Gastrocnemius medialis (tissue), 4 donors: ENCODE results near the gene TRIM45. TPM values are rescaled to one million over a fixed set of nuclear protein-coding genes. Genes with fewer than 3 reads are reported as not detected.
"Not testable (repeated sequence)": the region's sequence is repeated elsewhere in the genome, so short reads cannot be mapped to it uniquely, and the experiment has no call there.

Source experiments
- ATAC-seq, 2 donors: fragments of 150-250 bp; one replicate each; pipeline ENCODE4 v1.9.1; 2016
- DNase-seq, 2 donors: peaks; one replicate each; pipeline ENCODE4 v3.0.0-alpha.2; 2019
- H3K27ac ChIP-seq, 4 donors: fragments of 200-600 bp; sonication (generic); 1 replicate in 1 of 4; 2 replicates in 3 of 4; pipeline ENCODE4 v1.5.1; 2016 to 2018; ENCODE audit warnings: mild to moderate bottlenecking in 2 of 4, moderate library complexity in 1 of 4
- H3K27me3 ChIP-seq, 3 donors: fragments of 200-600 bp; sonication (generic) in 2 of 3; 1 replicate in 1 of 3; 2 replicates in 2 of 3; pipeline versions ENCODE4 v1.5.1 to v1.6.0; 2016 to 2019; ENCODE audit warnings: mild to moderate bottlenecking in 1 of 3, moderate library complexity in 1 of 3
- H3K36me3 ChIP-seq, 2 donors: fragments of 200-600 bp; sonication (generic) in 1 of 2; one replicate each; pipeline ENCODE4 v1.5.1; 2017 to 2018
- H3K4me1 ChIP-seq, 2 donors: fragments of 200-600 bp; sonication (generic) in 1 of 2; one replicate each; pipeline ENCODE4 v1.5.1; 2016 to 2017; ENCODE audit warnings: mild to moderate bottlenecking in 2 of 2
- H3K4me3 ChIP-seq, 4 donors: fragments of 200-600 bp; sonication (generic) in 3 of 4; 1 replicate in 1 of 4; 2 replicates in 3 of 4; pipeline ENCODE4 v1.5.1; 2016 to 2019; ENCODE audit warnings: mild to moderate bottlenecking in 2 of 4
- H3K9me3 ChIP-seq, 3 donors: fragments of 200-600 bp; sonication (generic) in 2 of 3; 1 replicate in 1 of 3; 2 replicates in 2 of 3; pipeline ENCODE4 v1.5.1; 2016 to 2019
- POLR2A ChIP-seq, 2 donors: fragments of 450-650 bp; IDR thresholded peaks; one replicate each; pipeline ENCODE4 v1.6.1; 2017; ENCODE audit warnings: antibody characterized with exemption in 2 of 2, mild to moderate bottlenecking in 2 of 2, moderate library complexity in 2 of 2
- in situ Hi-C, 4 donors: fragments of 200-750 bp; cut with MboI; loops; one replicate each; pipeline versions ENCODE4 v1.15.0 to v1.8.0; 2017; ENCODE audit warnings: low sequenced_read_pairs in 4 of 4
- intact Hi-C: fragments of 100-400 bp; cut with DNase I; formaldehyde crosslinking; loops from one replicate; pipeline ENCODE4 v1.15.1; 2023; ENCODE audit warnings: low total_unique reads
- total RNA-seq, 4 donors: library from RNA; depleted of rRNA; stranded (reverse); fragments of >200 nt; gene quantifications; one replicate each; pipeline versions ENCODE4 v1.1.0 to v1.2.3, GENCODE V29; 2016
- TF ChIP-seq, protein P1 (sequence below), 5 experiments: fragments of 450-650 bp in 3 of 5; fragments of 200-600 bp in 2 of 5; sonication (generic) in 2 of 5; IDR thresholded peaks in 4 of 5; conservative IDR thresholded peaks in 1 of 5; 1 replicate in 4 of 5; 2 replicates in 1 of 5; pipeline ENCODE4 v1.5.1; 2016 to 2019; ENCODE audit warnings: antibody characterized with exemption in 5 of 5, mild to moderate bottlenecking in 3 of 5, moderate library complexity in 3 of 5

TRIM45 gene
- total RNA-seq, 4 donors from 2014 or later: 2.4 to 9.4 (median 5.2) TPM

DNA sequence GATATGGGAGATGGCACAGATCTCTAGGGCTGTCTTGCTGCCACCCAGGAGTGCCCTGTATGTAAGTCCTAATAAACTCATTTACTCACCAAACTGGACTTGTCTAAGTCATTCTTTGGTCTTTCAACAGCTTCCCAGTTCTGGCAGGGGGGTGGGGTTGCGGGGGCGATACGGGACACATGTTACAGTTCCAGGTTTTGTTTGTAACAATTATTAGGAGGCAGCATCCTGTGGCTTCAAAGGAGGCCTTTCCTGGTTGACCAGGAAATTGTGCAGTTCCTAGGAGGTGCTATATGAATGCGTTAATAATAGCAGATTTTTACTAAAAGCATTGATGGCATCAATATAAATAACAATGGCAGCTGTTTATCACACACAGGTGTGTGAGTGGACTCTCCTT is 42.7 kb upstream of the TRIM45 start:
- TF ChIP-seq, protein P1, sequence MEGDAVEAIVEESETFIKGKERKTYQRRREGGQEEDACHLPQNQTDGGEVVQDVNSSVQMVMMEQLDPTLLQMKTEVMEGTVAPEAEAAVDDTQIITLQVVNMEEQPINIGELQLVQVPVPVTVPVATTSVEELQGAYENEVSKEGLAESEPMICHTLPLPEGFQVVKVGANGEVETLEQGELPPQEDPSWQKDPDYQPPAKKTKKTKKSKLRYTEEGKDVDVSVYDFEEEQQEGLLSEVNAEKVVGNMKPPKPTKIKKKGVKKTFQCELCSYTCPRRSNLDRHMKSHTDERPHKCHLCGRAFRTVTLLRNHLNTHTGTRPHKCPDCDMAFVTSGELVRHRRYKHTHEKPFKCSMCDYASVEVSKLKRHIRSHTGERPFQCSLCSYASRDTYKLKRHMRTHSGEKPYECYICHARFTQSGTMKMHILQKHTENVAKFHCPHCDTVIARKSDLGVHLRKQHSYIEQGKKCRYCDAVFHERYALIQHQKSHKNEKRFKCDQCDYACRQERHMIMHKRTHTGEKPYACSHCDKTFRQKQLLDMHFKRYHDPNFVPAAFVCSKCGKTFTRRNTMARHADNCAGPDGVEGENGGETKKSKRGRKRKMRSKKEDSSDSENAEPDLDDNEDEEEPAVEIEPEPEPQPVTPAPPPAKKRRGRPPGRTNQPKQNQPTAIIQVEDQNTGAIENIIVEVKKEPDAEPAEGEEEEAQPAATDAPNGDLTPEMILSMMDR (IDR thresholded peaks at IDR 0.05 in 4 of 5, conservative IDR thresholded peaks at IDR 0.05 in 1 of 5): no peak
- no peak for TF ChIP-seq POLR2A (IDR thresholded peaks at IDR 0.05)
- H3K4me1 ChIP-seq: no peaks in the 10 kb centered on the region
- intact Hi-C loops (no loop called here), in situ Hi-C loops (no loop called here)
- H3K36me3 ChIP-seq: no peaks in the 10 kb centered on the region
- ATAC-seq (no peak), DNase-seq (no peak)
- no peaks in the 10 kb centered on the region for H3K27me3 ChIP-seq
- no peak overlapping the region for H3K27ac ChIP-seq
- no peaks in the 10 kb centered on the region for H3K9me3 ChIP-seq
- no peak overlapping the region for H3K4me3 ChIP-seq

DNA sequence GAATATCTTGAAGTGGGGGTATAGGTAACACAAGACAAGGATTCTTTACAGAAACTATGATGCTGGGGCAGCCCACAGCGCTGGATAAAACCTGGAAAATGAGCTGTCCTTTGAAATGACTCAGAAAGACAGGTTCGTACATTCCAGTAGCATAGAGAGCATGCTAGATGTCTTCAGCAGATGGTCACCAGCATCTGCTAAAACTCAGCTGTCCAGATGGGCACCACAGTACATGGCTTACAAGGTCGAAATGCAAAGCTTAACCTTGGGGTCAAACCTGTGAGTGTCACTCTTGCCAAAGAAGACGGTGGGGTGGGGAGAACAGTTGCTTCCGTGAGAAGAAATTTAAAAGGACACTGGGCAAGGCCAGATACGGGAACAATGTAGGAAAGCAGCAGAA is 41.3 kb upstream of the TRIM45 start:
- no peaks in the 10 kb centered on the region for H3K9me3 ChIP-seq
- intact Hi-C loops: no loop called here
- H3K4me3 ChIP-seq: no peak overlapping the region
- ATAC-seq (no peak), DNase-seq (no peak)
- H3K4me1 ChIP-seq: no peaks in the 10 kb centered on the region
- in situ Hi-C loops: no loop called here
- no peak overlapping the region for H3K27ac ChIP-seq
- H3K36me3 ChIP-seq: no peaks in the 10 kb centered on the region
- no peak for TF ChIP-seq POLR2A (IDR thresholded peaks at IDR 0.05)
- TF ChIP-seq, protein P1 (IDR thresholded peaks at IDR 0.05 in 4 of 5, conservative IDR thresholded peaks at IDR 0.05 in 1 of 5): no peak
- H3K27me3 ChIP-seq: no peaks in the 10 kb centered on the region

DNA sequence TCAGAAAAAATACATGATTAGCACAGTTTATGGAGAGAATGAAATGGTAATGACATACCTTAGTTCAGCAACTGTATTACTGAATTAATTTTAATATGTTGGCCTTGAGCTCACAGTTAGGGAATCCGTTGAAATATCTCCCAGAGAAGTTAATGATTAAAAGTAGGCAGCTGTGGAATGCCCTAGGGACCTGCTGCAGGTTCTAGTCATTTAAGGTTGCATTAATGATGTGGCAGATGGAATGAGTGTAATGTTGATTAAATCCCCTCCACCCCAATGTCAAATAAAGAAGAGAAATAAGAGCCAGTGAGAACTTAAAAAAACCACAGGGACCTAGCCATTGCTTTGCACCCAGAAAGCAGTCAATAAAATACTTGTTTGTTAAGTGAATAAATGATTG is 40.3 kb upstream of the TRIM45 start:
- intact Hi-C loops: no loop called here
- Histone ChIP-seq H3K27ac (no peak overlapping the region), H3K4me3 (no peak overlapping the region), H3K27me3 (no peaks in the 10 kb centered on the region), H3K9me3 (no peaks in the 10 kb centered on the region), H3K4me1 (no peaks in the 10 kb centered on the region), H3K36me3 (no peaks in the 10 kb centered on the region)
- in situ Hi-C loops: no loop called here
- ATAC-seq: no peak
- DNase-seq: no peak
- TF ChIP-seq POLR2A (IDR thresholded peaks at IDR 0.05): no peak
- TF ChIP-seq, protein P1 (IDR thresholded peaks at IDR 0.05 in 4 of 5, conservative IDR thresholded peaks at IDR 0.05 in 1 of 5): no peak

DNA sequence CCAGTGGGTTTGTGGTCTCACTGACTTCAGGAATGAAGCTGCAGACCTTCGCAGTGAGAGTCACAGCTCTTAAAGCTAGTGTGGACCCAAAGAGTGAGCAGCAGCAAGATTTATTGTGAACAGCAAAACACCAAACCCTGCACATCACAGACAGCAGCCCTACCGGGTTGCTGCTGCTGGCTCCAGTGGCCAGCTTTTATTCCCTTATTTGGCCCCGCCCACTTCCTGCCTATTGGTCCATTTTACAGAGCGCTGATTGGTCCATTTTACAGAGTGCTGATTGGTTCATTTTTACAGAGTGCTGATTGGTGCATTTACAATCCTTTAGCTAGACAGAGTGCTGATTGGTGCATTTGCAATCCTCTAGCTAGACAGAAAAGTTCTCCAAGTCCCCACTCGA is 29.8 kb upstream of the TRIM45 start:
- DNase-seq, H3K9me3 ChIP-seq, in situ Hi-C loops, H3K36me3 ChIP-seq, ATAC-seq, H3K27me3 ChIP-seq, H3K4me3 ChIP-seq, H3K27ac ChIP-seq, intact Hi-C loops: not testable (repeated sequence)
- peaks cover 15 to 23% of the 10 kb centered on the region in 2 donors for H3K4me1 ChIP-seq

DNA sequence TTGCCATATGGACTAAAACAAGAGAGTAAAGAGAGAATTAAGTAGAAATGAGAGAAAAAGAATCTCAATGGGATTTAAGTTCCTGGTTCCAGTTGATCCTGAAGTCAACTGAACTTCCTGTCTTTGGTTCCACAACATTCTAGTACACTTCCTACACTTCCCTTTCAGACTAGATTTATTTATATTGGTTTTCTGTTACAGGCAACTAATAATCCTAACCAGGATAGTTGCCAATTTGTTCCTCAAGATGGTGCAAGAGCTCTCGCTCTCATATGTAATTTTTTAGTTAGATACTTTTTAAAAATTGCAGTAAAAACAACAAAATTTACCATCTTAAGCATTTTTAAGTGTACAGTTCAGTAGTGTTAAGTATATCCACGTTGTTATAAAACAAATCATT is 28.8 kb upstream of the TRIM45 start:
- H3K27me3 ChIP-seq: no peaks in the 10 kb centered on the region
- ATAC-seq (no peak), DNase-seq (no peak)
- no peak overlapping the region for H3K4me3 ChIP-seq
- H3K4me1 ChIP-seq: peaks cover 15 to 23% of the 10 kb centered on the region in 2 donors
- H3K9me3 ChIP-seq: no peaks in the 10 kb centered on the region
- H3K36me3 ChIP-seq: no peaks in the 10 kb centered on the region
- in situ Hi-C loops (no loop called here), intact Hi-C loops (no loop called here)
- H3K27ac ChIP-seq: no peak overlapping the region
- TF ChIP-seq, protein P1 (IDR thresholded peaks at IDR 0.05 in 4 of 5, conservative IDR thresholded peaks at IDR 0.05 in 1 of 5): no peak
- no peak for TF ChIP-seq POLR2A (IDR thresholded peaks at IDR 0.05)
